Measurements from ENCODE around the gene NDUFA12. TPM values are rescaled to one million over a fixed set of nuclear protein-coding genes. Genes with fewer than 3 reads are reported as not detected.
"Not testable (repeated sequence)": the region's sequence is repeated elsewhere in the genome, so short reads cannot be mapped to it uniquely, and the experiment has no call there.

NDUFA12 gene
- total RNA-seq, 3 donors from 2014 or later = 72.4 to 104 (median 75.1) TPM

GRCh38 chr12:94990222-94990621 is 13.3 kb downstream of the NDUFA12 start:
- H3K9me3 ChIP-seq = no peaks in the 10 kb centered on the region
- no peak for TF ChIP-seq CTCF (IDR thresholded peaks at IDR 0.05)
- no peak for TF ChIP-seq POLR2A (IDR thresholded peaks at IDR 0.05)
- H3K27me3 ChIP-seq = no peaks in the 10 kb centered on the region
- DNase-seq (ENCODE audit: low spot score in 2 of 2) = no peak
- no peak overlapping the region for H3K4me3 ChIP-seq
- no peak overlapping the region for H3K27ac ChIP-seq
- no peaks in the 10 kb centered on the region for H3K4me1 ChIP-seq
- no peaks in the 10 kb centered on the region for H3K36me3 ChIP-seq
- intact Hi-C loops (cut with DNase I; ENCODE audit: low total_unique reads) = no loop called here

- H3K4me1 ChIP-seq = no peaks in the 10 kb centered on the region
- H3K9me3 ChIP-seq = no peaks in the 10 kb centered on the region
- no peaks in the 10 kb centered on the region for H3K36me3 ChIP-seq
- H3K27me3 ChIP-seq = no peaks in the 10 kb centered on the region
- TF ChIP-seq POLR2A (IDR thresholded peaks at IDR 0.05) (no peak), CTCF (IDR thresholded peaks at IDR 0.05) (no peak), POLR2AphosphoS5 (IDR thresholded peaks at IDR 0.05) (no peak)
- no peak overlapping the region for H3K4me3 ChIP-seq
- H3K27ac ChIP-seq = no peak overlapping the region
- no peak for DNase-seq (ENCODE audit: low spot score in 2 of 2)
- intact Hi-C loops (cut with DNase I; ENCODE audit: low total_unique reads) = no loop called here
Measured at GRCh38 chr12:94988471-94988870, 15.0 kb downstream of the NDUFA12 start.

GRCh38 chr12:94987801-94988200 is 15.7 kb downstream of the NDUFA12 start:
- TF ChIP-seq CTCF (IDR thresholded peaks at IDR 0.05) (no peak), POLR2A (IDR thresholded peaks at IDR 0.05) (no peak), POLR2AphosphoS5 (IDR thresholded peaks at IDR 0.05) (no peak)
- no peak overlapping the region for H3K27ac ChIP-seq
- no peaks in the 10 kb centered on the region for H3K4me1 ChIP-seq
- H3K4me3 ChIP-seq = no peak overlapping the region
- H3K27me3 ChIP-seq = no peaks in the 10 kb centered on the region
- DNase-seq (ENCODE audit: low spot score in 2 of 2) = no peak
- no peaks in the 10 kb centered on the region for H3K9me3 ChIP-seq
- intact Hi-C loops (cut with DNase I; ENCODE audit: low total_unique reads) = no loop called here
- no peaks in the 10 kb centered on the region for H3K36me3 ChIP-seq

GRCh38 chr12:94987076-94987669 is 16.3 kb downstream of the NDUFA12 start:
- H3K4me3 ChIP-seq = no peak overlapping the region
- no peak overlapping the region for H3K27ac ChIP-seq
- no peaks in the 10 kb centered on the region for H3K36me3 ChIP-seq
- TF ChIP-seq POLR2A (IDR thresholded peaks at IDR 0.05) = no peak
- no peak for TF ChIP-seq CTCF (IDR thresholded peaks at IDR 0.05)
- TF ChIP-seq POLR2AphosphoS5 (IDR thresholded peaks at IDR 0.05) = no peak
- no peak for DNase-seq (ENCODE audit: low spot score in 2 of 2)
- no peaks in the 10 kb centered on the region for H3K4me1 ChIP-seq
- intact Hi-C loops (cut with DNase I; ENCODE audit: low total_unique reads) = no loop called here
- no peaks in the 10 kb centered on the region for H3K27me3 ChIP-seq
- H3K9me3 ChIP-seq = no peaks in the 10 kb centered on the region

- H3K9me3 ChIP-seq; H3K4me3 ChIP-seq; H3K27me3 ChIP-seq; DNase-seq (ENCODE audit: low spot score in 2 of 2); H3K36me3 ChIP-seq; H3K27ac ChIP-seq; intact Hi-C loops (cut with DNase I; ENCODE audit: low total_unique reads); H3K4me1 ChIP-seq: not testable (repeated sequence)
Measured at GRCh38 chr12:94985099-94985498, 18.4 kb downstream of the NDUFA12 start.

- Histone ChIP-seq H3K4me3 (no peak overlapping the region), H3K9me3 (no peaks in the 10 kb centered on the region), H3K27ac (no peak overlapping the region), H3K27me3 (no peaks in the 10 kb centered on the region), H3K36me3 (no peaks in the 10 kb centered on the region), H3K4me1 (no peaks in the 10 kb centered on the region)
- intact Hi-C loops (cut with DNase I; ENCODE audit: low total_unique reads) = no loop called here
- no peak for DNase-seq (ENCODE audit: low spot score in 2 of 2)
- TF ChIP-seq POLR2A (IDR thresholded peaks at IDR 0.05) (no peak), POLR2AphosphoS5 (IDR thresholded peaks at IDR 0.05) (no peak), CTCF (IDR thresholded peaks at IDR 0.05) (no peak)
Measured at GRCh38 chr12:94983321-94983720, 20.2 kb downstream of the NDUFA12 start.
